HTERT RPE-1 (cell line): ENCODE data around the gene FAM170B.

Source experiments
- in situ Hi-C: fragments of 300-500 bp; cut with MboI; formaldehyde crosslinking; loops from 4 replicates; pipeline ENCODE4 v1.14.3; 2020; ENCODE audit warnings: low sequenced_read_pairs

FAM170B gene

GRCh38 chr10:49152663-49153062 lies 18.8 kb upstream of the FAM170B start:
- in situ Hi-C loops, result no loop called here

- in situ Hi-C loops, result no loop called here
Observed at GRCh38 chr10:49152037-49152436, 18.2 kb upstream of the FAM170B start.

GRCh38 chr10:49151481-49151880 lies 17.7 kb upstream of the FAM170B start:
- in situ Hi-C loops, result no loop called here

GRCh38 chr10:49151025-49151445 lies 17.2 kb upstream of the FAM170B start:
- in situ Hi-C loops, result no loop called here

- in situ Hi-C loops, result no loop called here
Observed at GRCh38 chr10:49150426-49150825, 16.6 kb upstream of the FAM170B start.

GRCh38 chr10:49149881-49150280 lies 16.1 kb upstream of the FAM170B start:
- in situ Hi-C loops, result no loop called here

- in situ Hi-C loops, result no loop called here
Observed at GRCh38 chr10:49144058-49144720, 10.4 kb upstream of the FAM170B start.

GRCh38 chr10:49143249-49143648 lies 9.4 kb upstream of the FAM170B start:
- in situ Hi-C loops, result no loop called here

- in situ Hi-C loops, result no loop called here
Observed at GRCh38 chr10:49141541-49142332, 7.9 kb upstream of the FAM170B start.

- in situ Hi-C loops, result no loop called here
Observed at GRCh38 chr10:49140304-49141177, 6.7 kb upstream of the FAM170B start.

- in situ Hi-C loops, result no loop called here
Observed at GRCh38 chr10:49139846-49140195, 6.0 kb upstream of the FAM170B start.

GRCh38 chr10:49139028-49139845 lies 5.4 kb upstream of the FAM170B start:
- in situ Hi-C loops, result no loop called here

GRCh38 chr10:49138361-49138891 lies 4.6 kb upstream of the FAM170B start:
- in situ Hi-C loops, result no loop called here

- in situ Hi-C loops, result no loop called here
Observed at GRCh38 chr10:49136525-49136924, 2.7 kb upstream of the FAM170B start.

- in situ Hi-C loops, result no loop called here
Observed at GRCh38 chr10:49135575-49136313, 1.9 kb upstream of the FAM170B start.

GRCh38 chr10:49134327-49134726 lies 506 bp upstream of the FAM170B start:
- in situ Hi-C loops, result no loop called here

GRCh38 chr10:49132362-49132737 lies 1.5 kb downstream of the FAM170B start:
- in situ Hi-C loops, result no loop called here

GRCh38 chr10:49131507-49132361 lies 2.1 kb downstream of the FAM170B start:
- in situ Hi-C loops, result no loop called here

- in situ Hi-C loops, result no loop called here
Observed at GRCh38 chr10:49129376-49129775, 4.4 kb downstream of the FAM170B start.
